Prostate gland (tissue), 2 donors: ENCODE results near the gene DIP2B. TPM values are rescaled to one million over a fixed set of nuclear protein-coding genes. Genes with fewer than 3 reads are reported as not detected.

Source experiments
- DNase-seq: peaks from one replicate; pipeline ENCODE4 v3.0.0-alpha.2; 2019; ENCODE audit warnings: low spot score
- H3K27ac ChIP-seq, 2 donors: fragments of 200-600 bp; sonication (generic); 2 replicates each; pipeline ENCODE4 v1.5.1; 2017 to 2019
- H3K27me3 ChIP-seq: fragments of 200-600 bp; sonication (generic); replicated peaks from 2 replicates; pipeline ENCODE4 v1.5.1; 2019; ENCODE audit not compliant: insufficient read depth
- H3K36me3 ChIP-seq, 2 donors: fragments of 200-600 bp; sonication (generic); 1 replicate in 1 of 2; 2 replicates in 1 of 2; pipeline versions ENCODE4 v1.5.1 to v1.8.1; 2017 to 2019
- H3K4me1 ChIP-seq: fragments of 200-600 bp; sonication (generic); replicated peaks from 2 replicates; pipeline ENCODE4 v1.5.1; 2019
- H3K4me3 ChIP-seq, 2 donors: fragments of 200-600 bp; sonication (generic); 2 replicates each; pipeline ENCODE4 v1.5.1; 2017 to 2019
- H3K9me3 ChIP-seq: fragments of 200-600 bp; sonication (generic); 2 replicates; pipeline ENCODE4 v1.5.1; 2017
- POLR2A ChIP-seq: fragments of 450-650 bp; IDR thresholded peaks from one replicate; pipeline ENCODE4 v1.6.1; 2016; ENCODE audit warnings: antibody characterized with exemption, mild to moderate bottlenecking
- POLR2AphosphoS5 ChIP-seq: sonication (generic); formaldehyde crosslinking; IDR thresholded peaks from one replicate; pipeline ENCODE4 v1.6.1; 2017; ENCODE audit warnings: antibody characterized with exemption
- WGBS: methylation state at CpG from one replicate; pipeline ENCODE4 v1.1.5; 2018; 5-methylcytosine and 5-hydroxymethylcytosine counted together
- intact Hi-C: fragments of 100-400 bp; cut with DNase I; formaldehyde crosslinking; loops from one replicate; pipeline ENCODE4 v1.14.2; 2022
- total RNA-seq, 2 donors: library from RNA; depleted of rRNA; stranded (reverse); fragments of >200 nt; gene quantifications; one replicate each; pipeline ENCODE4 v1.1.0, GENCODE V29; 2016
- TF ChIP-seq, protein P1 (sequence below), 4 experiments: fragments of 200-600 bp in 2 of 4; fragments of 450-650 bp in 2 of 4; sonication (generic) in 2 of 4; IDR thresholded peaks; 1 replicate in 3 of 4; 2 replicates in 1 of 4; pipeline ENCODE4 v1.5.1; 2016 to 2019; ENCODE audit warnings: antibody characterized with exemption in 4 of 4, mild to moderate bottlenecking in 2 of 4, moderate library complexity in 2 of 4

The DIP2B gene
- total RNA-seq, 2 donors from 2014 or later, result 23.2 to 56.3 TPM

DNA sequence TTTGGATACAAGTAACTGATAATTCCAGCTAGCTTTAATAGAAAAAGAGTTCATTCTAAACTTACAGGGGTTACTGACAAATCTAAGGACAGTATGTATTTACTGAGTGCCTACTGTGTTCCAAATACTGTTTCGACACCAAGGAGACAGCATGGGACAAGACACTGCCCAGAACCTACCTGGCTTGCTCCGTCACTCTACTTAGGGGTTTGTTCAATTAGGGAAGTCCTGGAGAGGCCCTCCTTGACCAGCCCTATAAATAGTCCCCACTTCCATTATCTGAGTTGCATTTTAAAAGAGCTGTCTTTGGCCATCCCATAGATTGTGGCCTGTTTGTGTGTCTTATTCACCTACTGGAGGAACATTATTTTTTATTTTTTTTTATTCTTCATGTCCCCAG, 129.6 kb downstream of the DIP2B start:
- 98% methylated on average over 2 of the region's 2 CpGs for WGBS
- Histone ChIP-seq H3K9me3 (no peaks in the 10 kb centered on the region), H3K36me3 (no peaks in the 10 kb centered on the region), H3K27me3 (no peaks in the 10 kb centered on the region), H3K4me3 (no peak overlapping the region), H3K27ac (no peak overlapping the region), H3K4me1 (no peaks in the 10 kb centered on the region)
- TF ChIP-seq POLR2A (no peak), POLR2AphosphoS5 (no peak)
- TF ChIP-seq, protein P1, sequence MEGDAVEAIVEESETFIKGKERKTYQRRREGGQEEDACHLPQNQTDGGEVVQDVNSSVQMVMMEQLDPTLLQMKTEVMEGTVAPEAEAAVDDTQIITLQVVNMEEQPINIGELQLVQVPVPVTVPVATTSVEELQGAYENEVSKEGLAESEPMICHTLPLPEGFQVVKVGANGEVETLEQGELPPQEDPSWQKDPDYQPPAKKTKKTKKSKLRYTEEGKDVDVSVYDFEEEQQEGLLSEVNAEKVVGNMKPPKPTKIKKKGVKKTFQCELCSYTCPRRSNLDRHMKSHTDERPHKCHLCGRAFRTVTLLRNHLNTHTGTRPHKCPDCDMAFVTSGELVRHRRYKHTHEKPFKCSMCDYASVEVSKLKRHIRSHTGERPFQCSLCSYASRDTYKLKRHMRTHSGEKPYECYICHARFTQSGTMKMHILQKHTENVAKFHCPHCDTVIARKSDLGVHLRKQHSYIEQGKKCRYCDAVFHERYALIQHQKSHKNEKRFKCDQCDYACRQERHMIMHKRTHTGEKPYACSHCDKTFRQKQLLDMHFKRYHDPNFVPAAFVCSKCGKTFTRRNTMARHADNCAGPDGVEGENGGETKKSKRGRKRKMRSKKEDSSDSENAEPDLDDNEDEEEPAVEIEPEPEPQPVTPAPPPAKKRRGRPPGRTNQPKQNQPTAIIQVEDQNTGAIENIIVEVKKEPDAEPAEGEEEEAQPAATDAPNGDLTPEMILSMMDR (IDR thresholded peaks at IDR 0.05), result no peak
- DNase-seq, result no peak
- intact Hi-C loops, result no loop called here

DNA sequence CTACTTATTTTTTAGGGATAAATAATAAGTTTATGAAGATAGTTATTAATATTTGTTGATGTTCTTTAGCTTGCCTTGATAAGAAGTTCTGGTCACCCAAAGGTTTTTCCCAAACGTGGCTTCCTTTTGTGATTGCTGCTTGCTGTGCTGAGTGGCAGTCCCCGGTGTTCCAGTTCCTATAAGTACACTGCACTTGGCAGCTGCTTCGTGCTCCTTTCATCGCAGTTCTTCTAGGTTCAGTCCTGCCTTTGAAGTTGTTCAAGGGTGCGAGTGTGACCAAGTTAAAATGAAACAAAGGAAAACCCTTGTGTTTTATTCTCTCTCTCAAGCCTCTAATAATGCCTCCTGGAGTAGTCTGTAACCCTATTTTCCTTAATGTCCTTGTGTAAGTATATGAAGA, 130.6 kb downstream of the DIP2B start:
- H3K9me3 ChIP-seq, result no peaks in the 10 kb centered on the region
- no peaks in the 10 kb centered on the region for H3K36me3 ChIP-seq
- WGBS, result 26% methylated on average over 5 of the region's 5 CpGs
- H3K27ac ChIP-seq, result no peak overlapping the region
- intact Hi-C loops, result no loop called here
- H3K27me3 ChIP-seq, result no peaks in the 10 kb centered on the region
- no peak for DNase-seq
- H3K4me1 ChIP-seq, result no peaks in the 10 kb centered on the region
- TF ChIP-seq POLR2A, result no peak
- TF ChIP-seq, protein P1 (IDR thresholded peaks at IDR 0.05), result no peak
- TF ChIP-seq POLR2AphosphoS5, result no peak
- H3K4me3 ChIP-seq, result no peak overlapping the region

DNA sequence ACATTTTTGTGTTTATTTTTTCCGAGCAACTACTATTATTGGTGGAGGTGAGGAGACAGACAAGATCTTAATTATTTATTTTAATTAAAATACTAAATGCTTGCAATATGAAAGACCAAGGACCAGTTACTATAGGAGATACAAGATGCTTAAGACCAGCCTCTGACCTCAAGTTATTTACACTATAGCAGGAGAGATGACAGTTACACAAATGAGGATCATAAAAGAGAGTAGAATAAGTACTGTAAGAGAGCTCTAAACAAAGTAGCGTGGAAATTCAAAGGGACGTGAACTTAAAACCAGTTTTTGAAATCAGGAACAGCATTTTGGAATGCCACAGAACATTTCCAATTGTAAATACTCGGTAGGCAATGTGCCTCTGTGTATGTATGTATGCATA, 131.1 kb downstream of the DIP2B start:
- Histone ChIP-seq H3K27ac (no peak overlapping the region), H3K27me3 (no peaks in the 10 kb centered on the region), H3K4me3 (no peak overlapping the region), H3K36me3 (no peaks in the 10 kb centered on the region), H3K4me1 (no peaks in the 10 kb centered on the region), H3K9me3 (no peaks in the 10 kb centered on the region)
- 55% methylated on average over 4 of the region's 4 CpGs for WGBS
- no peak for DNase-seq
- intact Hi-C loops, result no loop called here
- no peak for TF ChIP-seq POLR2AphosphoS5
- TF ChIP-seq, protein P1 (IDR thresholded peaks at IDR 0.05), result no peak
- no peak for TF ChIP-seq POLR2A

DNA sequence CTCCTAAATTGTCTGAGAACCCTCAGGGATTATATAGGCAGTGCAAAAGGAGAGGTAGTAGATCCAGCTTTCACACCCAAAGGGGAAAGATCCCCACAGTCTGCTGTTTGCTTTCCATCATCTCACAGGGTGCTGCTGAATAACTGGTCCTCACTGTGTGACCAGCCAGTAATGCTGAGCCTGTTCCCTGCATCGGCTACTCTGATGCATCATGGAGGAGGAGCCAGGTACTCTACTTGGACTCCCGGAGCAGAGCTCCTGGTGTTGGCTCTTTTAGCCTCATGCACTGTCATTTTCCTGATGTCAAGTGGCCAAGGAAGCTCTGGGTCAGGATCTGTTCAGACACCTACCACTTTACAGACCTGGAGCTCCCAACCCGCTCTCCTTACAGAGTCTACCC, 131.7 kb downstream of the DIP2B start:
- TF ChIP-seq, protein P1 (IDR thresholded peaks at IDR 0.05), result no peak
- no peak for TF ChIP-seq POLR2AphosphoS5
- TF ChIP-seq POLR2A, result no peak
- intact Hi-C loops, result no loop called here
- no peaks in the 10 kb centered on the region for H3K9me3 ChIP-seq
- no peak overlapping the region for H3K27ac ChIP-seq
- H3K36me3 ChIP-seq, result no peaks in the 10 kb centered on the region
- no peak for DNase-seq
- H3K4me1 ChIP-seq, result no peaks in the 10 kb centered on the region
- WGBS, result 64% methylated on average over 3 of the region's 3 CpGs
- H3K4me3 ChIP-seq, result no peak overlapping the region
- H3K27me3 ChIP-seq, result no peaks in the 10 kb centered on the region

DNA sequence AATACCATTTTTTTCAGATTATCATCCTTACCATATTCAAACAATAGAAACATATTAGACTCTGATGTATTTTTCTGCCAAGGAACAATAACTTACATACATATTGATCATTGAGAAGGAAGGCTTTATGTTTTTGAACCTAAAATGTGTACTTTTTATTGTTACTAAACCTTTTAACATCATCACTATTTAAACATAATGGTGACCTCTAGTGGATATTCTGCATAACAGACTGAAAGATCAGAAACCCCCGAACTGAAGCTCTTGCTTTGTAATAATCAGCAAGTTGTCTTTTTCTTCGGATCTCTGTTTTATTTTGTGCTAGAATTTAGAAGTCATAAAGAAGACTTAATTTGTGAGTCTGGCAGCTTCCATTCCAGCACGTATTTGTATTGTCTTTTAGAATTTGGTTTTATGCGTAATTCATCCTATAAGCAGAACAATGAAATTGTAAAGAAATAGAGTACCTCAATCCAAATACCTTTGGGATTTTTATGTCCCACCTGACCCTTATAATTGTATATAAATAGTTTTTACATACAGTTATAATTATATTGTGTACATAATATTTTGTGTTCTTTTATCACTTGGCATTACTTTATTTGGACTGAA, 133.2 kb downstream of the DIP2B start:
- WGBS, result 27% methylated on average over 4 of the region's 4 CpGs
- Histone ChIP-seq H3K36me3 (no peaks in the 10 kb centered on the region), H3K27me3 (no peaks in the 10 kb centered on the region), H3K4me3 (no peak overlapping the region), H3K9me3 (no peaks in the 10 kb centered on the region), H3K27ac (no peak overlapping the region), H3K4me1 (no peaks in the 10 kb centered on the region)
- intact Hi-C loops, result loop anchor here (1.0 kb wide), 1 partner anchor 134 kb away; the partner anchor contains the start of gene DIP2B
- TF ChIP-seq POLR2A, result no peak
- TF ChIP-seq, protein P1 (IDR thresholded peaks at IDR 0.05), result peak in 3 of 4 experiments; percentile 52 to 71 (median 68)
- no peak for DNase-seq
